Activated T-cell treated with anti-CD3 and anti-CD28 coated beads, Interleukin-2, amount 50 U/mL, for 24 hours (primary cell): ENCODE measurements around the gene AGFG2.
"Not testable (repeated sequence)": the region's sequence is repeated elsewhere in the genome, so short reads cannot be mapped to it uniquely, and the experiment has no call there.

Experiments
- DNase-seq: peaks from one replicate; pipeline ENCODE4 v3.0.0-alpha.2; 2020
- H3K27ac Mint-ChIP-seq: 2 replicates; pipeline ENCODE4 v1.8.0; 2020; ENCODE audit warnings: mild to moderate bottlenecking, mixed read lengths
- H3K27me3 Mint-ChIP-seq: 2 replicates; pipeline ENCODE4 v1.8.0; 2020; ENCODE audit warnings: mixed read lengths
- H3K36me3 Mint-ChIP-seq: 2 replicates; pipeline ENCODE4 v1.8.0; 2020; ENCODE audit warnings: low read depth, mixed read lengths
- H3K4me1 Mint-ChIP-seq: 2 replicates; pipeline ENCODE4 v1.8.0; 2020; ENCODE audit warnings: low read depth, mixed read lengths
- H3K4me3 Mint-ChIP-seq: 2 replicates; pipeline ENCODE4 v1.8.0; 2020; ENCODE audit warnings: mild to moderate bottlenecking, moderate library complexity, mixed read lengths
- H3K9me3 Mint-ChIP-seq: 2 replicates; pipeline ENCODE4 v1.8.0; 2020; ENCODE audit warnings: mixed read lengths

Gene AGFG2

DNA sequence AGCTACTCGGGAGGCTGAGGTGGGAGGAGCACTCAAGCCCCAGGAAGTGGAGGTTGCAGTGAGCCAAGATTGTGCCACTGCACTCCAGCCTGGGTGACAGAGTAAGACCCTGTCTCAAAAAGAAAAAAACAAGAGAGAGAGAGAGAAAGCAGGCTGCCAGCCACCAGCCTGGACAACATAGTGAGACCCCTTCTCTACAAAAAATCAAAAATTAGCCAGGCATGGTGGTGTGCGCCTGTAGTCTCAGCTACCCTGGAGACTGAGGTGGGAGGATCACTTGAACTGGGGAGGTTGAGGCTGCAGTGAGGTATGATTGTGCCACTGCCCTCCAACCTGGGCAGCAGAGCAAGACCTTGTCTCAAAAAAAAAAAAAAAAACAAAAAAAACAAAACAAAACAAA, 2.3 kb upstream of the AGFG2 start:
- Mint-ChIP-seq H3K27ac (peak overlapping the region; percentile 37), H3K4me1 (peaks cover 25% of the 10 kb centered on the region), H3K36me3 (peaks cover 22% of the 10 kb centered on the region)
- not testable (repeated sequence) for H3K9me3 Mint-ChIP-seq, H3K27me3 Mint-ChIP-seq, DNase-seq, H3K4me3 Mint-ChIP-seq

DNA sequence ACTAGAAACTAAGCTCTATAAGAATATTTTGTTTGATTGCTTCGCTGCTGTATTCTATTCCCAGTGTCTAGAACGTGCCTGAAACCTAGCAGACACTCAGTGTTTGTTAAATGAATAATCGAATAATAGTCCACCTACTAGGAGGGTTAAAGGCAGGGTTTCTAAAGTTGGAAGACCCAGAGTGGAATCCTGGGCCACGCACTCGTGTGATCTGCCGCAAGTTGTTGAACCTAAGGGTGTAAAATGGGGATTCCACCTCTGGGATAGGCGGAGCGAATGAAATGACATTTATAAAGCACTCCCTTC, 702 bp upstream of the AGFG2 start:
- peaks cover 41% of the 10 kb centered on the region for H3K4me1 Mint-ChIP-seq

DNA sequence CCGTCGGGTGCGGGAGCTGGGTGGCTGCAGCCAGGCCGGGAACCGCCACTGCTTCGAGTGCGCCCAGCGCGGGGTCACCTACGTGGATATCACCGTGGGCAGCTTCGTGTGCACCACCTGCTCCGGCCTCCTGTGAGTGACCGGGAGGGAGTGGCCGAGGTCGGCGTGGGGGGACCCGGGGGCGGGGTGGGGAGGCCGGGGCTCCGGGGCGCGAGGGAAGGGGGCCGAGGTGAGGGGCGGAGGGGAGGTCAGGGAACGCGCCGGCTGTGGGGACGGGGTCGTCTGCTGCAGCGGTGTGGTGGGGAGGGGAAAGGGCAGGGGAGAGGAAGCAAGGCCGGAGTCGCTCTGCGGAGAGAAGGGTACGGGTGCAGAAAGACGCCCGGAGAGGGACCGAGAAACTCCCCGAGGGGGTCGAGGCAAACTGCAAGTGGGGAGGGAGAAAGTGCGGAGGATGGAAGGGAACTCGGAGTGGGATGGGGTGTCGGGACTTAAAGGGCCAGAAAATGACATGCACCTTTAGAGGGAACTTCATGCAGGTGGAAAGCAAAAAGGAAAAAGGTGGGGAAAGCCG, 518 bp downstream of the AGFG2 start:
- Mint-ChIP-seq H3K27me3 (no peaks in the 10 kb centered on the region), H3K9me3 (no peaks in the 10 kb centered on the region), H3K27ac (peak overlapping the region; percentile 100), H3K4me3 (peak overlapping the region; percentile 95), H3K4me1 (peaks cover 53% of the 10 kb centered on the region), H3K36me3 (peaks cover 44% of the 10 kb centered on the region)
- DNase-seq, result peak; percentile 46

More for the DNA sequence above, 702 bp upstream of the AGFG2 start:
- Mint-ChIP-seq H3K27me3 (no peaks in the 10 kb centered on the region), H3K9me3 (no peaks in the 10 kb centered on the region), H3K36me3 (peaks cover 33% of the 10 kb centered on the region), H3K27ac (peak overlapping the region; percentile 97), H3K4me3 (peak overlapping the region; percentile 95)
- no peak for DNase-seq

DNA sequence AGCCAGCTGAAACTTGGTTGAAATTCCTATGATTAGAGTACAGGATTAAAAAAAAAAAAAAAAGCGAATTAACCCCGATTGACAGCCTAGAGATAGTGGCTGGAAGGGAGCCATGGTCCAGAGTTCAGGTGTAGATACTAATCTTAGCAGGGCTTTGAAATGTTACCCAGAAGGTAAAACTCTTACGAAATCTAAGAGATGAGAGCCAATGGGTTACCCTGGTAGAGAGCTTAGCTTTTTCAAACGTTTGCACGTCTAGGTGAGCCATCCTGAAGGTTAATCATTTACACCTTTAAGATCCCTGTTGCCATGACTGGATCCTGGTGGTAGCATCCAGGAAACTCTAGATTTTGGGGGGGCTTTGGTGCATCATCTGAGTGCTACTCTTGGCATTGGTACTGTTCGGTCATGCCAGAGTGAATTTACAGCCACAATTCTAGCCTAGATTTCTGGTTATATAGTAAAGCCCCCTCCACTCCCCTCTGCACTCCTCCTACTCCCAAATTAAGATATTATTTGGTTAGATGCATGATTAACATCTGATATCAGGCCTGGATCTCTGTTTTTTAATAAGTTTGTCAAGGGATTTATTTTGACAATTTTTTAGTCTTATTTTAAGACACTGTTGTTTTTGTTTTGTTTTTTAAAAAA, 1.2 kb downstream of the AGFG2 start:
- Mint-ChIP-seq H3K27ac (peak overlapping the region; percentile 100), H3K4me3 (peak overlapping the region; percentile 95), H3K36me3 (peaks cover 45% of the 10 kb centered on the region), H3K9me3 (no peaks in the 10 kb centered on the region), H3K4me1 (peaks cover 60% of the 10 kb centered on the region), H3K27me3 (no peaks in the 10 kb centered on the region)
- DNase-seq, result no peak

DNA sequence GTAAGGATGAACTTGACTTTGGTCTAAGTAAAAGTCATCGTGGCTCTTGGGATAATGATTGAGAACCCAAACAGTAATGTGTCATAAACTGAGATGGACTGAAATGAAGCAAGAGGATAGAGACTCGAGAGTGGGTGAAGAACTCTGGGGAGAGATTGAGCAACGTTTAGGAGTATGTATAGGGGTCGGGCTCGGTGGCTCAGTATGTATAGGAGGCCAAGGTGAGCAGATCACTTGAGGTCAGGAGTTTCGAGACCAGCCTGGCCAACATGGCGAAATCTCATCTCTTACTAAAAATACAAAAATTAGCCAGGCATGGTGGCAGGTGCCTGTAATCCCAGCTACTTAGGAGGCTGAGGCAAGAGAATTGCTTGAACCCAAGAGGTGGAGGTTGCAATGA, 2.3 kb downstream of the AGFG2 start:
- not testable (repeated sequence) for H3K9me3 Mint-ChIP-seq, DNase-seq, H3K27me3 Mint-ChIP-seq
- H3K4me3 Mint-ChIP-seq, result peak overlapping the region; percentile 95
- H3K36me3 Mint-ChIP-seq, result peaks cover 47% of the 10 kb centered on the region
- H3K4me1 Mint-ChIP-seq, result peaks cover 70% of the 10 kb centered on the region
- H3K27ac Mint-ChIP-seq, result peak overlapping the region; percentile 100

DNA sequence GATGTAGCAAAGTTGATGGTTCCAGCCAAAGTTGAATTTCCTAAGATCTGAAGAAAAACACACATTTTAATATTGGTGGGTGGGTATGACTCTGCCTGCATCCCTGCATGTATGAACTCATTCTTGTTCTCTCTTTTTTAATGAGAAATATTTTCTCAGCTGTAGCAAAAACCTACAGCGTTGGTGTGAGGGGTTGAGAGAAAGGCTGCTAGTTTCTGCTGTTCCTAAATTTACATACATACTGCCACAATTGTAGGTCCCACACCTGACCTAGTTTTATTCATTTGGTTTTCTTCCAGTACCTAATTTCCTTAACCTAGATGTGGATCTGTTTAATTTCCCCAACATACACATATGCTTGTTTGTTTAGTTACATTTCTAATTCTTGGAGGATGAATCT, 4.6 kb downstream of the AGFG2 start:
- Mint-ChIP-seq H3K4me3 (peak overlapping the region; percentile 95), H3K36me3 (peaks cover 67% of the 10 kb centered on the region), H3K27ac (peak overlapping the region; percentile 100), H3K4me1 (peaks cover 88% of the 10 kb centered on the region), H3K27me3 (no peaks in the 10 kb centered on the region), H3K9me3 (no peaks in the 10 kb centered on the region)
- no peak for DNase-seq

DNA sequence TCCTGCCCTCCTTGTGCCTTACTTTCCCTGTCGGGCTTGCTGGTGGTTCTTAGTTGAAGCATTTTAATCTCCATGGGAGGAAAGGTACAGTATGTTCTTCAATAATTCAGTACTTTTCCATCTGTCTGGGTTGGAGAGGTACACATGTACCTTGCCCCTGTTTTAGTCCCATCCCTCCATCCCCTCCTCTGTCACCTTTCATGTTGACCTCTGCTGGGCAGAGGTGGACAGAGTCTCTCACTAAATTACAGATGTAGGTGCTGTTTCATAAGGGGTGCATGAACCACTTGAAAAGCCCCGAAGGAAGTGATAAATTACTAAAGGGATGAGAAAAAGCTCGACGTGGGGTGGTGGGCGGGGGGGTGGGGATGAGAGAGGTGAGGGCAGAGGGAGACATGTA, 5.4 kb downstream of the AGFG2 start:
- Mint-ChIP-seq H3K4me3 (peak overlapping the region; percentile 95), H3K9me3 (no peaks in the 10 kb centered on the region), H3K4me1 (peaks cover 95% of the 10 kb centered on the region), H3K27me3 (no peaks in the 10 kb centered on the region), H3K27ac (peak overlapping the region; percentile 100), H3K36me3 (peaks cover 73% of the 10 kb centered on the region)
- DNase-seq, result no peak

DNA sequence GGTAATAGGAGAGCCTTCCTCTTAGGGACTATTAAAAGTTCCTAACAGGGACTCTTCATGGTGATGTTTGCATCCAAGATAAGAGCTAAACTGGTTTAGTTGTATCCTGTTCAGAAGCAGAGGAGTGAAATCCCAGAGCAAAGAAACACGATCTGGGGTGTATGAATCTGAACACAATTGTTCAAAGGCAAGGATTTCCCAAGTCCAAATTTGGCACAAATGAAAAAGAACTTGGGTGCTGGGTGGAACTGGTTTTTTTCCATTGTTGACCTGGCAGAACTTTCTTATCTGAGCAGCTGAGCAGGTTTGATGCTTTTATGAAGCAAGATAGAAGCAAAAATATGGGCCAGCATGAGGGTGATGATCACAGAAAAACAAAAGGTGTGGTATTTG, 6.0 kb downstream of the AGFG2 start:
- Mint-ChIP-seq H3K27ac (peak overlapping the region; percentile 100), H3K4me3 (peak overlapping the region; percentile 95), H3K9me3 (no peaks in the 10 kb centered on the region), H3K27me3 (no peaks in the 10 kb centered on the region), H3K36me3 (peaks cover 73% of the 10 kb centered on the region), H3K4me1 (peaks cover 96% of the 10 kb centered on the region)
- no peak for DNase-seq

DNA sequence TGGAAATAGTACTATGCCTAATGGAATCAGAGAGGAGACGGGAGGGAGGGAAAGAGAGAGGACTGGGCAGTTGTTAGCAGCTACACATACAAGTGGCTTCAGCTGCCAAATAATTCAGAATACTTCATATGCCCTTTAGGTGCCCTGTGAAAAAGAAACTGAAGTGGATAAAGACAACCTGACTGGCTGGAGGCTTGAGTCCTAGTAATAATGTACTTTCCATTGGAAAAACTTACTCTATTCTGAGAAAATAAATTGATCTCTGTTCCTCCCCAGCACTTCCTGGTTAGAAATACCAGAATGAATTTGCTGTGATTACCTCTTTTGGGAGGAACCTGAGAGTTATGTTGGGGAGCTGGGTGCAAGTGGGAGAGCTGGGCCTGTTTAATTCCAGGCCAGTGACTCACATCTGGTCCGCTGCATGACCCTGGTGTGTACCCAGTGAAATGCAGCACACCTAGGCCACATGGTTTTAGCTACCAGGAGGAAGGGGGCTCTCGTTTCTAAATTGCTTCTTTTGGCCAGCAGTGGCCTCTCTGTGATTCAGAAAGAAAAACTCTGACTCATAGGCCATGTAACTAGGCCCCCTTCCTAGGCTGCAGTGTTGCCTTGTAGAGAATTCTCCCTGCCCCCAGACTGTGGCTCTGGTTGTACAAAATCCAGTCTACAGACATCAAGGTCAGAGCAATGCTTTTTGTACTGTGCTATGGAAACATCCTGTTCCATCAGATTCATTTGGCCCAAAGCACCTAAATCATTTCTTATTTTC, 6.5 kb downstream of the AGFG2 start:
- peak; percentile 82 for DNase-seq
- Mint-ChIP-seq H3K4me1 (peaks cover 96% of the 10 kb centered on the region), H3K27ac (peak overlapping the region; percentile 100), H3K4me3 (peak overlapping the region; percentile 95), H3K9me3 (no peaks in the 10 kb centered on the region), H3K36me3 (peaks cover 73% of the 10 kb centered on the region), H3K27me3 (no peaks in the 10 kb centered on the region)

DNA sequence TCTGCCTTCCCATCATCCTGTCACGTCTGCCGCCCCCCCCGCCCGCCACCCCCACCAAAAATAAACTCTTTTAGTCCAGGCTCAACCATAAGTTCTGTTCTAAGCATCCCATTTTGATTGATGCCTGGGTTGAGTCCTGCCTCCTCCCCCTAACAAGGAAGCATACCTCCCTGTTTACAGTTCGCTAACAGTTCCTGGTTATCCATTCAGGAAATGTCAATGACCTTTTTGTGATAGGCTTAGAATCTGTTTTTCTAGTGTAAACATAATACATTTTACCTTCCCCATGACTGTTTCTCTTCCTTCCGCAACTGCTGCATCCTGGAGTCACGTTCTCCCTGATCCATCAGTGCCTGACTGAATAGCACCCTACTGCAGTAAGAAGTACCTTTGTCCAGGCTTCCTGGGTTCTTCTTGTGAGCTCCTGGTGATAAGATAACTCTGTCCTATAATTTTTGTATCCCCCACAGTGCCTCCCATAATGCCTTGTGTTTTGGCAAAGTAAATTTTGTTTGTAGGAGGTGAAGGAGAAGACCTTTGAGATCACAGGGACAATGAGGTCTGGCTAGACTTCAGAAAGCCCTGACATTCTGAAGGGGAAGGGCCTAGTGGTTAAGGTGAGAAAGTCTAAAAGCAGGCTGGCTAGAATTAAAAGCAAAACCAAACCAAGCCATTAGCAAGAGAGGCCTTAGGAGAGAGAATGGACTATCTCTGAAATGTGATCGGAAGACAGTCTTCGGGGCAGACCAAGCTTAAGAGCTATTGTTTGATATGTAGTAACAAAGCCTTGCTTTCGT, 7.3 kb downstream of the AGFG2 start:
- H3K27ac Mint-ChIP-seq, result peak overlapping the region; percentile 100
- no peaks in the 10 kb centered on the region for H3K27me3 Mint-ChIP-seq
- H3K4me1 Mint-ChIP-seq, result peaks cover 91% of the 10 kb centered on the region
- no peaks in the 10 kb centered on the region for H3K9me3 Mint-ChIP-seq
- DNase-seq, result no peak
- H3K4me3 Mint-ChIP-seq, result peak overlapping the region; percentile 95
- H3K36me3 Mint-ChIP-seq, result peaks cover 73% of the 10 kb centered on the region

DNA sequence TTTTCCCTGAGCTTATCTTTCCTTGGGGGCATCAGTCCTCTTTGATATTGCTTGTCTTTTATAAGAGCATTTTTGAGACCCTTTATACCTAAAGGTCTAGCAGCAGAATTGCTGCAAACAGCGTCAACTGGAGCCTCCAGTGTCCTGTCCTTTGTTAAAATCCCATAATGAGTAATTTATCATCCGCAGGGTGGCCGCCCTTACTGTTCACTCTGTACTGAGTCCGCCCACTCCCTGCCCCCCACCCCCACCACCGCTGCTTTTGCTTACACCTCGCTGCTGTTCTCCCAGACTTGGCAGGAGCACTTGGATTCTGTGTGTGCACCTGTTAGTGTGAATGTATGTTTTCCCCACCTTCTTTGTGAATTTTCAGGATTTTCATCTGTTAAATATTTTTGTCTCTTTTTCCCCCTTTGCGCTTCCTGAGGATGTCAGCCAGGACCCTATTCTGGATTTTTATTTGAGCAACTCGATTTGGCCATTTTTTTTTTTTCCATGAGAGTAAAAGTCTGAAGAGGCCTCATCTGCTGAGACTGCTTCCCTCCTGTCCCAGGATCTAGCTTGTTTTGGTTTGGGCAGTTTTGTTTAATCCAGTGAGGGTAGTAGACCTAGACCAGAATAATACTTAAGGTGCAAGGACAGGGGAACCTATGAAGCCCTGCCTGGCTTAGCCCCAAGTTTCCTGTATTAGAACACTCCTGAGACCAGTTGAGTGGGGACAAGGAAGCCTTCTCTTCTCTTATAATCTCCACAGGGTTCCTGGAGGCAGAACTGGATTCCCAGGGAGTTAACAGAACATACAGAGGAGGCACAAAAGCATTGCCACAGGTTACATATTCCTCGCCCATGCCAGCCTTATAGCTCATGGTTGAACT, 8.2 kb downstream of the AGFG2 start:
- peak overlapping the region; percentile 100 for H3K27ac Mint-ChIP-seq
- peaks cover 83% of the 10 kb centered on the region for H3K4me1 Mint-ChIP-seq
- no peak for DNase-seq
- peaks cover 73% of the 10 kb centered on the region for H3K36me3 Mint-ChIP-seq
- no peaks in the 10 kb centered on the region for H3K27me3 Mint-ChIP-seq
- H3K9me3 Mint-ChIP-seq, result no peaks in the 10 kb centered on the region
- H3K4me3 Mint-ChIP-seq, result peak overlapping the region; percentile 95

DNA sequence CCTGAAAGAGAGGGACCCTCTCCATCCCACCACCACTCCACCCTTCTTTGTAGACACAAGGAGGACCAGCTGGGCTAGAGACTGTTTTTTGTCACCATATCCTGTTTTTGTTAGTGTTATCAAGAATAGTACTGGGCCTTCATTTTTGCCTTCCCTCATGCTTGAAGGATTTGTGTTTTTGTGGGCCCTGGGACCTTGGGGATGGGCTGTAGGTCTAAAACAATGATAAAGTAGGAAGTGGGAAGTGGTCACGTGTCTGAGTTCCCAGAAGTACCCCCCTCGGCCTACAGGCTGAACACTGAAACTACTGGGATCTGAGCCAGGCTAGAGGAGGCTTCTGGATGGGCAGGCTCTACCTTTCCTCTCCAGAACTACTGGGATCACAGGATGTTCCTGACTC, 8.9 kb downstream of the AGFG2 start:
- no peak for DNase-seq
- H3K27ac Mint-ChIP-seq, result peak overlapping the region; percentile 100
- H3K9me3 Mint-ChIP-seq, result no peaks in the 10 kb centered on the region
- H3K4me3 Mint-ChIP-seq, result peak overlapping the region; percentile 95
- H3K27me3 Mint-ChIP-seq, result no peaks in the 10 kb centered on the region
- H3K36me3 Mint-ChIP-seq, result peaks cover 72% of the 10 kb centered on the region
- peaks cover 78% of the 10 kb centered on the region for H3K4me1 Mint-ChIP-seq

DNA sequence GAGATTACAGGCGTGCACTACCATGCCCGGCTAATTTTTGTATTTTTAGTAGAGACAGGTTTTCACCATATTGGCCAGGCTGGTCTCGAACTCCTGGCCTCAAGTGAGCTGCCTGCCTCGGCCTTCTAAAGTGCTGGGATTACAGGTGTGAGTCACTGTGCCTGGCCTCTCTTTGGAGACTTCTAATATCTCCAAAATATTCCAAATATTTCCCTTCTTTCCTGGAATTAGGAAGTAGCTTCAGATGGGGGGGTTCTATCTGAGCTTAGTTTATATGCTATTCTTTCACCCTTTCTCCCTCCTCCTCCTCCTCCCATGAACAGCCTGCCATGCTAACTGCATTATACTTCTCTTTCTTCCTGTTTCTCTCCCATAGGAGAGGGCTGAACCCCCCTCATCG, 9.4 kb downstream of the AGFG2 start:
- H3K4me3 Mint-ChIP-seq, result peak overlapping the region; percentile 18
- peak overlapping the region; percentile 100 for H3K27ac Mint-ChIP-seq
- H3K4me1 Mint-ChIP-seq, result peaks cover 72% of the 10 kb centered on the region
- H3K9me3 Mint-ChIP-seq, DNase-seq, H3K27me3 Mint-ChIP-seq: not testable (repeated sequence)
- peaks cover 74% of the 10 kb centered on the region for H3K36me3 Mint-ChIP-seq

DNA sequence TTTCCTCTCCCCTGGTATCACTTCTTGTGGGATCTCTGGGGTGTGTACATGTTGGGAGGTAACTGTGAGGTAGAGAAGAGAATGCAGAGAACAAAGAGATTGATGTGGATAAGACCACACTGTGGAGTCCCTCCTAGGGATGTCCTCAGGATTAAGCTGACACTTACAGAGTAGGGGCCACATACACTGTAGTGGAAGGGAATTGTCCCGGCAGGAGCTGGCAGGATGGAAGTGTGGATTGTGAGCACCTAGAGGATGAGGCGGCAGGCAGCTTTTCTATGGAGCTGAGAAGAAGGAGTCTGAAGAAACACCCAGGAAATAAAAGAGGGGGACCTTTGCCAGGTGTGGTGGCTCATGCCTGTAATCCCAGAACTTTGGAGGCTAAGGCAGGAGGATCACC, 13.5 kb downstream of the AGFG2 start:
- Mint-ChIP-seq H3K36me3 (peaks cover 90% of the 10 kb centered on the region), H3K9me3 (no peaks in the 10 kb centered on the region), H3K4me1 (peaks cover 45% of the 10 kb centered on the region), H3K27me3 (no peaks in the 10 kb centered on the region), H3K4me3 (no peak overlapping the region), H3K27ac (peak overlapping the region; percentile 37)
- DNase-seq, result no peak
